IMR-90 (cell line): ENCODE data around the gene AP3D1.

ENCODE experiments used
- CEBPB ChIP-seq: IDR thresholded peaks from 2 replicates; pipeline ENCODE4 v1.6.1; 2012; ENCODE audit warnings: low read depth, low read length, improper control_type of control experiment
- CHD1 ChIP-seq: IDR thresholded peaks from 2 replicates; pipeline ENCODE4 v1.6.1; 2012; ENCODE audit warnings: low read depth, low read length, improper control_type of control experiment
- CTCF ChIP-seq: conservative IDR thresholded peaks from 2 replicates; pipeline ENCODE4 v1.5.1; 2012; ENCODE audit warnings: mild to moderate bottlenecking, low read depth, low read length, improper control_type of control experiment
- FOS ChIP-seq: fragments of 150-350 bp; IDR thresholded peaks from 2 replicates; pipeline ENCODE4 v1.6.1; 2016; ENCODE audit warnings: low read depth, low read length
- MAFK ChIP-seq: IDR thresholded peaks from 2 replicates; pipeline ENCODE4 v1.6.1; 2012; ENCODE audit warnings: low read depth, low read length, improper control_type of control experiment
- POLR2A ChIP-seq: IDR thresholded peaks from 2 replicates; pipeline ENCODE4 v1.6.1; 2012; ENCODE audit warnings: mild to moderate bottlenecking, low read depth, low read length
- USF2 ChIP-seq: fragments of 150-350 bp; IDR thresholded peaks from 2 replicates; pipeline ENCODE4 v1.6.1; 2017; ENCODE audit warnings: mild to moderate bottlenecking, antibody characterized with exemption, low read length, low read depth

- TF ChIP-seq POLR2A (no peak), CTCF (no peak), CEBPB (no peak), FOS (no peak), USF2 (no peak), MAFK (no peak), CHD1 (no peak)
These were observed 54.0 kb downstream of the AP3D1 start for GRCh38 chr19:2097203-2097885.
